Ovary (tissue), 9 donors: ENCODE results near the gene PIP5K1B. TPM values are rescaled to one million over a fixed set of nuclear protein-coding genes. Genes with fewer than 3 reads are reported as not detected.

Source experiments
- DNase-seq, 5 donors: peaks; one replicate each; pipeline ENCODE4 v3.0.0-alpha.2; 2019 to 2020
- H3K27ac ChIP-seq, 2 donors: fragments of 200-600 bp; one replicate each; pipeline versions ENCODE4 v1.5.1 to v1.8.0; 2019 to 2022
- H3K27me3 ChIP-seq: fragments of 200-600 bp; one replicate; pipeline ENCODE4 v1.8.0; 2022
- H3K36me3 ChIP-seq: fragments of 200-600 bp; sonication (generic); one replicate; pipeline ENCODE4 v1.5.1; 2019
- H3K4me1 ChIP-seq: one replicate; pipeline ENCODE4 v1.8.1; 2013; ENCODE audit warnings: mild to moderate bottlenecking, moderate library complexity; ENCODE audit not compliant: insufficient read depth
- H3K4me3 ChIP-seq: fragments of 200-600 bp; sonication (generic); one replicate; pipeline ENCODE4 v1.5.1; 2017
- H3K9me3 ChIP-seq, 2 donors: fragments of 200-600 bp in 1 of 2; sonication (generic) in 1 of 2; one replicate each; pipeline versions ENCODE4 v1.5.1 to v1.8.1; 2013 to 2019; ENCODE audit warnings: mild to moderate bottlenecking in 1 of 2, moderate library complexity in 1 of 2
- CTCF ChIP-seq, 3 donors: fragments of 450-650 bp in 2 of 3; fragments of 200-600 bp in 1 of 3; IDR thresholded peaks; one replicate each; pipeline versions ENCODE4 v1.5.1 to v1.8.0; 2016 to 2022; ENCODE audit warnings: antibody characterized with exemption in 3 of 3, mild to moderate bottlenecking in 1 of 3
- EP300 ChIP-seq: sonication (generic); formaldehyde crosslinking; IDR thresholded peaks from one replicate; pipeline ENCODE4 v1.6.1; 2017; ENCODE audit warnings: antibody characterized with exemption
- POLR2A ChIP-seq: fragments of 450-650 bp; IDR thresholded peaks from one replicate; pipeline ENCODE4 v1.6.1; 2017; ENCODE audit warnings: antibody characterized with exemption, mild to moderate bottlenecking, moderate library complexity
- WGBS, 3 donors: extraction: QIAGEN DNeasy Blood & Tissue Kit in 1 of 3; methylation state at CpG; one replicate each; pipeline versions ENCODE4 v1.1.5 to v1.1.7; 2013 to 2017; 5-methylcytosine and 5-hydroxymethylcytosine counted together
- intact Hi-C, 4 donors: fragments of 100-400 bp; cut with DNase I; formaldehyde crosslinking; loops; one replicate each; pipeline versions ENCODE4 v1.11.0 to v1.15.1; 2022 to 2023
- polyA plus RNA-seq, 2 donors: library from polyadenylated mRNA; stranded (reverse); fragments of 200-250 nt in 1 of 2; fragments of 350-450 nt in 1 of 2; fragmentation: Illumina TruSeq in 1 of 2; extraction: RNeasy Lipid Tissue Mini Kit (QIAGEN cat#74804) in 1 of 2; gene quantifications; one replicate each; pipeline ENCODE4 v1.2.3, GENCODE V29; 2013 to 2014
- total RNA-seq, 7 donors: library from RNA; depleted of rRNA in 2 of 7; stranded (reverse); fragments of >200 nt in 2 of 7; fragmentation: NEBNext Ultra II Directional in 3 of 7; extraction: Animal tissue kit (Norgen Biotek cat#: 25700) in 3 of 7; gene quantifications; one replicate each; pipeline versions ENCODE4 v1.1.0 to v1.2.4, GENCODE V29; 2016 to 2023
- donor health status: DM: no; HTN: no; CAD: no; lungs with moderate emphysema.
- donor health status: DM: no; HTN: no; CAD: no.
- donor health status: Bipolar disorder and iron deficiency.
- donor health status: DM: yes; HTN: yes; CAD: no.
- donor health status: DM: no; HTN: no; CAD: no.
- donor health status: DM: yes; HTN: yes; CAD: no.

PIP5K1B gene
- total and polyA plus RNA-seq, 9 donors = 0.36 to 3.4 (median 1.0) TPM

- Histone ChIP-seq H3K36me3 (no peaks in the 10 kb centered on the region), H3K9me3 (no peaks in the 10 kb centered on the region), H3K27me3 (no peaks in the 10 kb centered on the region), H3K4me1 (no peaks in the 10 kb centered on the region), H3K27ac (no peak overlapping the region), H3K4me3 (no peak overlapping the region)
- no peak for DNase-seq
- WGBS, 3 donors = 70 to 73% (median 71%) methylated on average over 8 of the region's 8 CpGs
- intact Hi-C loops = loop anchor here in 1 of 4 donors (2.0 kb wide), 1 partner anchor 21 kb away; no protein-coding TSS in a partner anchor
- TF ChIP-seq CTCF (IDR thresholded peaks at IDR 0.05) (no peak), EP300 (no peak), POLR2A (no peak)
Measured at GRCh38 chr9:69001921-69002320, 296.9 kb downstream of the PIP5K1B start.

GRCh38 chr9:69003051-69003450 is 298.0 kb downstream of the PIP5K1B start:
- TF ChIP-seq POLR2A (no peak), EP300 (no peak), CTCF (IDR thresholded peaks at IDR 0.05) (no peak)
- Histone ChIP-seq H3K27me3 (no peaks in the 10 kb centered on the region), H3K4me1 (no peaks in the 10 kb centered on the region), H3K4me3 (no peak overlapping the region), H3K27ac (no peak overlapping the region), H3K9me3 (no peaks in the 10 kb centered on the region), H3K36me3 (no peaks in the 10 kb centered on the region)
- intact Hi-C loops = loop anchor here in 1 of 4 donors (2.0 kb wide), 1 partner anchor 20 kb away; no protein-coding TSS in a partner anchor
- DNase-seq = no peak
- 77% methylated on average over 8 of the region's 8 CpGs for WGBS, 3 donors

- WGBS, 3 donors = 55 to 70% (median 63%) methylated on average over 2 of the region's 2 CpGs
Measured at GRCh38 chr9:69004836-69005235, 299.8 kb downstream of the PIP5K1B start.

GRCh38 chr9:69009708-69010107 is 304.7 kb downstream of the PIP5K1B start:
- no peaks in the 10 kb centered on the region for H3K9me3 ChIP-seq
- no peak for TF ChIP-seq CTCF (IDR thresholded peaks at IDR 0.05)
- no peak for TF ChIP-seq POLR2A
- no peak for TF ChIP-seq EP300
- no peaks in the 10 kb centered on the region for H3K27me3 ChIP-seq
- no peaks in the 10 kb centered on the region for H3K4me1 ChIP-seq
- DNase-seq = no peak
- no peak overlapping the region for H3K27ac ChIP-seq
- intact Hi-C loops = no loop called here
- no peaks in the 10 kb centered on the region for H3K36me3 ChIP-seq
- WGBS, 3 donors = 37 to 52% (median 40%) methylated on average over 1 of the region's 1 CpG
- H3K4me3 ChIP-seq = no peak overlapping the region

More at GRCh38 chr9:69004836-69005235, 299.8 kb downstream of the PIP5K1B start:
- no peak for TF ChIP-seq CTCF (IDR thresholded peaks at IDR 0.05)
- no peak for TF ChIP-seq POLR2A
- no peak for TF ChIP-seq EP300
- Histone ChIP-seq H3K36me3 (no peaks in the 10 kb centered on the region), H3K27me3 (no peaks in the 10 kb centered on the region), H3K4me3 (no peak overlapping the region), H3K9me3 (no peaks in the 10 kb centered on the region), H3K27ac (no peak overlapping the region), H3K4me1 (no peaks in the 10 kb centered on the region)
- intact Hi-C loops = no loop called here
- no peak for DNase-seq
